ENCODE results near the gene CCDC15. TPM values are rescaled to one million over a fixed set of nuclear protein-coding genes. Genes with fewer than 3 reads are reported as not detected.
A peak's percentile ranks its signal among the peaks of the same experiment; 100 is the strongest.
"Not testable (repeated sequence)": the region's sequence is repeated elsewhere in the genome, so short reads cannot be mapped to it uniquely, and the experiment has no call there.

The CCDC15 gene
- total and polyA plus RNA-seq, 2 donors = 1.7 to 7.0 TPM

- H3K36me3 ChIP-seq (ENCODE audit: control insufficient read depth in 2 of 2, insufficient read depth in 2 of 2, low read length in 1 of 2) = no peaks in the 10 kb centered on the region
- DNase-seq (ENCODE audit: low read depth in 6 of 9, low spot score in 9 of 9) = no peak
- no peaks in the 10 kb centered on the region for H3K9me3 ChIP-seq (ENCODE audit: control insufficient read depth in 2 of 2, insufficient read depth in 1 of 2, low read length in 1 of 2)
- H3K27ac ChIP-seq (ENCODE audit: low read depth in 1 of 2, low read length in 1 of 2) = no peak overlapping the region
- WGBS = 87% methylated on average over 2 of the region's 2 CpGs
- no peaks in the 10 kb centered on the region for H3K27me3 ChIP-seq (ENCODE audit: control insufficient read depth in 2 of 2, insufficient read depth in 1 of 2, low read length in 1 of 2)
- H3K4me3 ChIP-seq (ENCODE audit: low read length in 2 of 2) = no peak overlapping the region
- no peaks in the 10 kb centered on the region for H3K4me1 ChIP-seq (ENCODE audit: control insufficient read depth in 2 of 2, insufficient read depth in 2 of 2, low read length in 2 of 2)
Observed at GRCh38 chr11:125055107-125055715, 101.2 kb downstream of the CCDC15 start.

GRCh38 chr11:125056111-125056510, 102.1 kb downstream of the CCDC15 start:
- not testable (repeated sequence) for H3K27ac ChIP-seq (ENCODE audit: low read depth in 1 of 2, low read length in 1 of 2); H3K4me3 ChIP-seq (ENCODE audit: low read length in 2 of 2)
- 99% methylated on average over 2 of the region's 2 CpGs for WGBS

GRCh38 chr11:125056931-125057692, 103.1 kb downstream of the CCDC15 start:
- H3K27me3 ChIP-seq (ENCODE audit: control insufficient read depth in 2 of 2, insufficient read depth in 1 of 2, low read length in 1 of 2) = peaks cover 3 to 14% of the 10 kb centered on the region in 2 donors
- peaks cover 0 to 4% of the 10 kb centered on the region in 2 donors for H3K9me3 ChIP-seq (ENCODE audit: control insufficient read depth in 2 of 2, insufficient read depth in 1 of 2, low read length in 1 of 2)
- 93% methylated on average over 5 of the region's 5 CpGs for WGBS
- H3K4me3 ChIP-seq (ENCODE audit: low read length in 2 of 2) = no peak overlapping the region
- no peak overlapping the region for H3K27ac ChIP-seq (ENCODE audit: low read depth in 1 of 2, low read length in 1 of 2)
- DNase-seq (ENCODE audit: low read depth in 6 of 9, low spot score in 9 of 9) = no peak
- H3K4me1 ChIP-seq (ENCODE audit: control insufficient read depth in 2 of 2, insufficient read depth in 2 of 2, low read length in 2 of 2) = no peaks in the 10 kb centered on the region
- no peaks in the 10 kb centered on the region for H3K36me3 ChIP-seq (ENCODE audit: control insufficient read depth in 2 of 2, insufficient read depth in 2 of 2, low read length in 1 of 2)

More at GRCh38 chr11:125056111-125056510, 102.1 kb downstream of the CCDC15 start:
- not testable (repeated sequence) for H3K9me3 ChIP-seq (ENCODE audit: control insufficient read depth in 2 of 2, insufficient read depth in 1 of 2, low read length in 1 of 2); H3K27me3 ChIP-seq (ENCODE audit: control insufficient read depth in 2 of 2, insufficient read depth in 1 of 2, low read length in 1 of 2); H3K4me1 ChIP-seq (ENCODE audit: control insufficient read depth in 2 of 2, insufficient read depth in 2 of 2, low read length in 2 of 2); H3K36me3 ChIP-seq (ENCODE audit: control insufficient read depth in 2 of 2, insufficient read depth in 2 of 2, low read length in 1 of 2); DNase-seq (ENCODE audit: low read depth in 6 of 9, low spot score in 9 of 9)

DNA sequence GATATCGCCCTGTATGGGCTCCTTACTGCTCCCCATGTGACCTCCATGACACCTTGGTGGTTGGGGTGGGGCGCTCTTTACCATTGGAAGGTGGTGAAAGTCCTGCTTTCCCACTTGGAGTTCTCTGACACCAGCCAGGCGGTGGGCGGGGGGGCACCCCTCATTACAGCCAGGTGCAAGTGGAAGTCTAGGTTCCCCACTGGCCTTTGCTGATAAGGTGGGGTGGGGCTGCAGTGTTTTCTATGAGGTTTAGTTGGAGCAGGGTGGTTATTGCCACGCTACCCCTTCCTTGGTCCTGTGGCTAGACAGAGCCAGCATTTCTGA, 103.7 kb downstream of the CCDC15 start:
- H3K27ac ChIP-seq (ENCODE audit: low read depth in 1 of 2, low read length in 1 of 2) = no peak overlapping the region
- H3K9me3 ChIP-seq (ENCODE audit: control insufficient read depth in 2 of 2, insufficient read depth in 1 of 2, low read length in 1 of 2) = peaks cover 0 to 4% of the 10 kb centered on the region in 2 donors
- H3K4me1 ChIP-seq (ENCODE audit: control insufficient read depth in 2 of 2, insufficient read depth in 2 of 2, low read length in 2 of 2) = no peaks in the 10 kb centered on the region
- WGBS = over 99% methylated on average over 5 of the region's 5 CpGs
- no peak for DNase-seq (ENCODE audit: low read depth in 6 of 9, low spot score in 9 of 9)
- H3K36me3 ChIP-seq (ENCODE audit: control insufficient read depth in 2 of 2, insufficient read depth in 2 of 2, low read length in 1 of 2) = no peaks in the 10 kb centered on the region
- H3K4me3 ChIP-seq (ENCODE audit: low read length in 2 of 2) = no peak overlapping the region
- peaks cover 4 to 20% of the 10 kb centered on the region in 2 donors for H3K27me3 ChIP-seq (ENCODE audit: control insufficient read depth in 2 of 2, insufficient read depth in 1 of 2, low read length in 1 of 2)

DNA sequence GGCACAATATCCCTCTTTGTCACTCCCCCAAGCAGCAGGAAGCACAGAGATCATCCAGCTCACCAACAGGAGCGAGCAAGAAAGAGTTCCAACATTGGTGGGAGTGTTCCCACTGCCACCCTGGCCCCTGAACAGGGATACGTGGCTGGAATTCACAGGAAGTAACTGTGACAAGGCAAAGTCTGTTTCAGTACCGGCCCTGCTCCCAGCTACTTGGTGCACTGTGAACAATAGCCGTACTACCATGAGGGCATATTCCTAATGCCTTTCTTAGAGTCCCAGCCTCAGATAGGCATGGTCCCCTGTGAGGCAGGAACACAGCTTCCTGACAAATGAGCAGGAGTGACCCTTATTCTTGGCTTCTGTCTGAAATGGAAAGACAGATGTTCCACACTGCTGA, 107.3 kb downstream of the CCDC15 start:
- peaks cover 18 to 47% of the 10 kb centered on the region in 2 donors for H3K27me3 ChIP-seq (ENCODE audit: control insufficient read depth in 2 of 2, insufficient read depth in 1 of 2, low read length in 1 of 2)
- no peak overlapping the region for H3K27ac ChIP-seq (ENCODE audit: low read depth in 1 of 2, low read length in 1 of 2)
- no peaks in the 10 kb centered on the region for H3K36me3 ChIP-seq (ENCODE audit: control insufficient read depth in 2 of 2, insufficient read depth in 2 of 2, low read length in 1 of 2)
- H3K4me3 ChIP-seq (ENCODE audit: low read length in 2 of 2) = no peak overlapping the region
- 86% methylated on average over 4 of the region's 4 CpGs for WGBS
- no peak for DNase-seq (ENCODE audit: low read depth in 6 of 9, low spot score in 9 of 9)
- peaks cover 0 to 4% of the 10 kb centered on the region in 2 donors for H3K9me3 ChIP-seq (ENCODE audit: control insufficient read depth in 2 of 2, insufficient read depth in 1 of 2, low read length in 1 of 2)
- peaks cover 3 to 4% of the 10 kb centered on the region in 2 donors for H3K4me1 ChIP-seq (ENCODE audit: control insufficient read depth in 2 of 2, insufficient read depth in 2 of 2, low read length in 2 of 2)

DNA sequence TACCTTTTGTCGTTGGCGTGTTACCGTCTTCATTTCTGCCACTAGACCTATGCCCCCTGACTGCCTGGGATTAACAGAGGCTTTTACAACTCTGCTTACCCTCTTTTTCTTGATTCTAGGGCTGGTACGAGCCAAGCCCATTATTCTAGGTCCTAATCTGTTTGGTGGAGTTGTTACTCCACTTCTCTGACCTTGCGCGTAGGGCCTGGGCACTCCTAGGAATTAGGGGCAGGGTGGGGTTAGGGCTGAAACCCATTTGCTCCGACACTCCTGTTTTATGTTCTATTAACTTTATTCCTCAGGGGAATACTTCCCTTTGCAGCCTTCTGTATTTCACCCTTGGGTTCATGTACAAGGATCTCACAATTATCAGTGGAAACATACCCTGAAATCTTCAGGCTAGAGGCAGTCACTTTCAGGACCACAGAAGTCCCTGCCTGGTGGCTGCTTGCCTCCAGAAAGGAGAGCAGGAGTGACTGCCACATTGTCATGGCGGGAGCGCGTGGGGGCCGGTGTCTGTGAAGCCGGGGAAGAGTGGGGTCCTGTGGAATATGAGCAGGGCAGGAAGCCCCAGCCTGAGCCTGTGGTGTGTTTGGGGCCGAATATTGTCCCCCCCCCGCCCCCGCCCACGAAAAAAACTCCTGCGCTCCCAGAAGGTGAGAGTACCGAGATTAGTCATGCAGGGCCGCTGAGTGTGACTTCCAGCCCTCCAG, 108.4 kb downstream of the CCDC15 start:
- WGBS = 48% methylated on average over 19 of the region's 19 CpGs
- Histone ChIP-seq H3K9me3 (ENCODE audit: control insufficient read depth in 2 of 2, insufficient read depth in 1 of 2, low read length in 1 of 2) (peaks cover 0 to 4% of the 10 kb centered on the region in 2 donors), H3K36me3 (ENCODE audit: control insufficient read depth in 2 of 2, insufficient read depth in 2 of 2, low read length in 1 of 2) (no peaks in the 10 kb centered on the region), H3K27me3 (ENCODE audit: control insufficient read depth in 2 of 2, insufficient read depth in 1 of 2, low read length in 1 of 2) (peaks cover 18 to 47% of the 10 kb centered on the region in 2 donors), H3K27ac (ENCODE audit: low read depth in 1 of 2, low read length in 1 of 2) (no peak overlapping the region), H3K4me3 (ENCODE audit: low read length in 2 of 2) (peak overlapping the region in 1 of 2 donors; percentile 41), H3K4me1 (ENCODE audit: control insufficient read depth in 2 of 2, insufficient read depth in 2 of 2, low read length in 2 of 2) (peaks cover 3 to 4% of the 10 kb centered on the region in 2 donors)
- no peak for DNase-seq (ENCODE audit: low read depth in 6 of 9, low spot score in 9 of 9)

- DNase-seq (ENCODE audit: low read depth in 6 of 9, low spot score in 9 of 9) = peak in 2 of 9 donors; percentile 18 to 31
- Histone ChIP-seq H3K36me3 (ENCODE audit: control insufficient read depth in 2 of 2, insufficient read depth in 2 of 2, low read length in 1 of 2) (no peaks in the 10 kb centered on the region), H3K9me3 (ENCODE audit: control insufficient read depth in 2 of 2, insufficient read depth in 1 of 2, low read length in 1 of 2) (peaks cover 0 to 4% of the 10 kb centered on the region in 2 donors), H3K27ac (ENCODE audit: low read depth in 1 of 2, low read length in 1 of 2) (peak within 1 kb of the TSS in 1 of 2 donors; percentile 47), H3K27me3 (ENCODE audit: control insufficient read depth in 2 of 2, insufficient read depth in 1 of 2, low read length in 1 of 2) (peaks cover 18 to 47% of the 10 kb centered on the region in 2 donors), H3K4me3 (ENCODE audit: low read length in 2 of 2) (peak within 1 kb of the TSS; percentile 14 to 41), H3K4me1 (ENCODE audit: control insufficient read depth in 2 of 2, insufficient read depth in 2 of 2, low read length in 2 of 2) (peaks cover 3 to 4% of the 10 kb centered on the region in 2 donors)
- 1% methylated on average over 46 of the region's 46 CpGs for WGBS
Observed at GRCh38 chr11:125062931-125063428, 109.0 kb downstream of the CCDC15 start, which contains the start of gene SLC37A2. SLC37A2 (plus strand) TSS chr11:125063305; CDS start chr11:125063368, 63 bp downstream.

DNA sequence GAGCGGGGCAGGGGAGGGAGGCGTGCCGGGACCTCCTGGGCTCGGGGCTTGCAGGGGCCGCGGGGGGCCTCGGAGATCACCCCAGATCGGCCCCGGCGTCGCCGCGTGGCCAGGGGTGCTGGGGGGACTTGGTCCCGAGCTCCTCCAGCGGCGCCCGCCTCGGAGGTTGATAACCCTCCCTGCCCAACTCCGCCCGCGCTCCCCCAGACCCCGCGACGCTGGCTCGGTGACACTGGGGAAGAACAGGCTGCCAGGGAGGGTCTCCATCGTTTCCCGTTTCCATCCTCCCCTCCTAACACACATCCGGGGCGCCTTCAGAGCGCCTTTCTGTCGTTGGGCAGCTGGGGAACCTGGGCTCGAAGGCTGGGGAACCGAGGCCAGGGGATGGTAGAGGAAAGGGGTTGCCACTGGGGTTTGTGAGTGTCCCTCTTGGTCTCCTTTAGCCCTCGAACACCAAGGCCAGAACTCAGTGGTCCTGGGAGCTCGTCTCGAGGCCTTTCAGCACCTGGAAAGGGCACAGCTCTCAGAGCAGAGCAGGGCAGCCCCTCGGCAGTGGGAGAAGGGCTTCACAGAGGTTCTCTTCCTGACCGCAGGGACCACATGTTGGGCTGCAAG, 109.5 kb downstream of the CCDC15 start:
- H3K4me3 ChIP-seq (ENCODE audit: low read length in 2 of 2) = peak overlapping the region; percentile 14 to 41
- peaks cover 0 to 4% of the 10 kb centered on the region in 2 donors for H3K9me3 ChIP-seq (ENCODE audit: control insufficient read depth in 2 of 2, insufficient read depth in 1 of 2, low read length in 1 of 2)
- no peak for DNase-seq (ENCODE audit: low read depth in 6 of 9, low spot score in 9 of 9)
- H3K4me1 ChIP-seq (ENCODE audit: control insufficient read depth in 2 of 2, insufficient read depth in 2 of 2, low read length in 2 of 2) = peaks cover 3 to 4% of the 10 kb centered on the region in 2 donors
- peaks cover 18 to 47% of the 10 kb centered on the region in 2 donors for H3K27me3 ChIP-seq (ENCODE audit: control insufficient read depth in 2 of 2, insufficient read depth in 1 of 2, low read length in 1 of 2)
- WGBS = 11% methylated on average over 38 of the region's 38 CpGs
- peak overlapping the region in 1 of 2 donors; percentile 47 for H3K27ac ChIP-seq (ENCODE audit: low read depth in 1 of 2, low read length in 1 of 2)
- H3K36me3 ChIP-seq (ENCODE audit: control insufficient read depth in 2 of 2, insufficient read depth in 2 of 2, low read length in 1 of 2) = no peaks in the 10 kb centered on the region
